A673 (cell line): ENCODE measurements around the gene MYO1D. TPM values are rescaled to one million over a fixed set of nuclear protein-coding genes. Genes with fewer than 3 reads are reported as not detected.

Experiments used
- BruUV-seq: library from RNA; stranded (reverse); fragments of 400-500 nt; replicated peaks from 2 replicates; lab custom pipeline; 2021; lab: Mats Ljungman, UMichigan
- CTCF ChIA-PET: fragments of 300-600 bp; sonication (Branson Sonifier 250); formaldehyde crosslinking; loops from one replicate; lab custom pipeline; 2022; ENCODE audit warnings: antibody characterized with exemption; lab: Charles Lee
- POLR2A ChIA-PET: fragments of 300-600 bp; sonication (Branson Sonifier 250); formaldehyde crosslinking; loops from one replicate; lab custom pipeline; 2022; ENCODE audit warnings: antibody characterized with exemption; ENCODE audit not compliant: low non-redundant PET; lab: Charles Lee
- DNase-seq: peaks from one replicate; pipeline ENCODE4 v3.0.0-alpha.2; 2015; ENCODE audit warnings: low spot score
- H3K27ac ChIP-seq: fragments of 200-600 bp; sonication (generic); 2 replicates; pipeline ENCODE4 v1.5.1; 2016; ENCODE audit warnings: mixed run types, low read depth, mild to moderate bottlenecking, mixed read lengths, antibody characterized with exemption, low read length; ENCODE audit not compliant: poor library complexity, severe bottlenecking
- H3K27me3 ChIP-seq: fragments of 200-600 bp; sonication (generic); replicated peaks from 2 replicates; pipeline ENCODE4 v1.6.1; 2017; ENCODE audit warnings: mixed run types, low read depth, mild to moderate bottlenecking, mixed read lengths, antibody characterized with exemption, low read length; ENCODE audit not compliant: insufficient read depth, poor library complexity
- H3K36me3 ChIP-seq: fragments of 200-600 bp; sonication (generic); 2 replicates; pipeline ENCODE4 v1.6.1; 2016; ENCODE audit warnings: mixed run types, mild to moderate bottlenecking, mixed read lengths, antibody characterized with exemption, low read length; ENCODE audit not compliant: insufficient read depth, poor library complexity, severe bottlenecking
- H3K4me1 ChIP-seq: fragments of 200-600 bp; sonication (generic); 2 replicates; pipeline ENCODE4 v1.6.1; 2017; ENCODE audit warnings: mixed run types, mild to moderate bottlenecking, mixed read lengths, antibody characterized with exemption, low read length; ENCODE audit not compliant: insufficient read depth, poor library complexity, severe bottlenecking
- H3K4me3 ChIP-seq: fragments of 200-600 bp; sonication (generic); 2 replicates; pipeline ENCODE4 v1.5.1; 2016; ENCODE audit warnings: low read depth, mixed run types, mild to moderate bottlenecking, mixed read lengths, low read length; ENCODE audit not compliant: poor library complexity, severe bottlenecking
- H3K9me3 ChIP-seq: fragments of 200-600 bp; sonication (generic); 2 replicates; pipeline ENCODE4 v1.6.1; 2016; ENCODE audit warnings: mixed run types, low read depth, mild to moderate bottlenecking, mixed read lengths, antibody characterized with exemption, low read length; ENCODE audit not compliant: poor library complexity, severe bottlenecking
- EZH2 ChIP-seq: fragments of 200-600 bp; sonication (generic); IDR thresholded peaks from 2 replicates; pipeline ENCODE4 v1.6.1; 2017; ENCODE audit warnings: borderline replicate concordance, low read depth, mild to moderate bottlenecking, mixed read lengths, antibody characterized with exemption, low read length; ENCODE audit not compliant: poor library complexity, severe bottlenecking
- intact Hi-C: fragments of 100-400 bp; cut with micrococcal nuclease; formaldehyde crosslinking; loops from one replicate; pipeline ENCODE4 v1.10.0; 2022; ENCODE audit not compliant: unreplicated experiment
- total RNA-seq: library from RNA; stranded (reverse); gene quantifications from 2 replicates; pipeline ENCODE4 v1.2.3, GENCODE V29; 2021
- TF ChIP-seq, protein P1 (sequence below): fragments of 300-800, 200-600 bp; sonication (generic); conservative IDR thresholded peaks from 2 replicates; pipeline ENCODE4 v1.5.1; 2017; ENCODE audit warnings: low read depth, mild to moderate bottlenecking, antibody characterized with exemption, low read length, moderate library complexity, mixed read lengths

Gene MYO1D
- total RNA-seq, 1 experiment from 2014 or later, result 10.4 TPM

DNA sequence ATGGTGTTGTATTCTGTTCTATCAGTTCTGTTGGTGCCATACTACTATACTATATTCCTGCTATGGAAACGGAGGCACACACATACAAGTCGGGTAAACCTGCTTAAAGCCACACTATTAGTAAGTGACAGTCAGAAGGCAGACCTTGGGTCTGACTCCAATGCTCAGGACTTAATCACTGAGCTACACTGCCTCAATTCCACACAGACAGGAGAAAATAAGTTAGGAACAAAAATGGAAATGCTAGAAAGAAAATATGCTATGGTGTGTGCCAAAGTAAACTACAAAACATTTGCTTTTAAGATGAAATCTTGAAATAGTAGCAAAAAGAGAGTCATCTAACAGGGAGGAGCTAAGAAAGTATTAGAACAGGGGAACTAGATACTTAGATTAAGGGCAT is 48.1 kb downstream of the MYO1D start:
- Histone ChIP-seq H3K4me3 (no peak overlapping the region), H3K4me1 (no peaks in the 10 kb centered on the region), H3K27me3 (peaks cover 8% of the 10 kb centered on the region), H3K27ac (no peak overlapping the region), H3K9me3 (no peaks in the 10 kb centered on the region), H3K36me3 (no peaks in the 10 kb centered on the region)
- POLR2A ChIA-PET, result no interaction called here
- no peak for DNase-seq
- CTCF ChIA-PET, result no interaction called here
- BruUV-seq, result no TSS peak
- TF ChIP-seq, protein P1, sequence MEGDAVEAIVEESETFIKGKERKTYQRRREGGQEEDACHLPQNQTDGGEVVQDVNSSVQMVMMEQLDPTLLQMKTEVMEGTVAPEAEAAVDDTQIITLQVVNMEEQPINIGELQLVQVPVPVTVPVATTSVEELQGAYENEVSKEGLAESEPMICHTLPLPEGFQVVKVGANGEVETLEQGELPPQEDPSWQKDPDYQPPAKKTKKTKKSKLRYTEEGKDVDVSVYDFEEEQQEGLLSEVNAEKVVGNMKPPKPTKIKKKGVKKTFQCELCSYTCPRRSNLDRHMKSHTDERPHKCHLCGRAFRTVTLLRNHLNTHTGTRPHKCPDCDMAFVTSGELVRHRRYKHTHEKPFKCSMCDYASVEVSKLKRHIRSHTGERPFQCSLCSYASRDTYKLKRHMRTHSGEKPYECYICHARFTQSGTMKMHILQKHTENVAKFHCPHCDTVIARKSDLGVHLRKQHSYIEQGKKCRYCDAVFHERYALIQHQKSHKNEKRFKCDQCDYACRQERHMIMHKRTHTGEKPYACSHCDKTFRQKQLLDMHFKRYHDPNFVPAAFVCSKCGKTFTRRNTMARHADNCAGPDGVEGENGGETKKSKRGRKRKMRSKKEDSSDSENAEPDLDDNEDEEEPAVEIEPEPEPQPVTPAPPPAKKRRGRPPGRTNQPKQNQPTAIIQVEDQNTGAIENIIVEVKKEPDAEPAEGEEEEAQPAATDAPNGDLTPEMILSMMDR, result no peak
- no peak for TF ChIP-seq EZH2
- intact Hi-C loops, result no loop called here

DNA sequence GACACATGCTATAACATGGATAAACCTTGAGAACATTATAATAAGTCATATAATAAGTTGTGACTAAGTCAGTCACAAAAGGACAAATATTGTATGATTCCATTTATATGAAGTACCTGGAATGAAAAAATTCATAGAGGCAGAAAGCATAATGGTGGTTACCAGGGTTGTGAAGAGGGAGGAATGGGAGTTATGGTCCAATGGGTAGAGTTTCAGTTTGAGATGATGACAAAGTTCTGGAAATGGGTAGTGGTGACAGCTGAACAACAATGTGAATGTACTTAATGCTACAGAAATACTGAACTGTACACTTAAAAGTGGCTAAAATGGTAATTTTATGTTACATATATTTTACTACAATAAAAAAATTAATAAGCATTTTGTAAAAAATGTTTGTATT is 49.7 kb downstream of the MYO1D start:
- intact Hi-C loops, result no loop called here
- H3K36me3 ChIP-seq, result no peaks in the 10 kb centered on the region
- no peak overlapping the region for H3K27ac ChIP-seq
- no peak for DNase-seq
- BruUV-seq, result no TSS peak
- ChIA-PET POLR2A (no interaction called here), CTCF (no interaction called here)
- H3K4me1 ChIP-seq, result no peaks in the 10 kb centered on the region
- H3K27me3 ChIP-seq, result peaks cover 8% of the 10 kb centered on the region
- no peaks in the 10 kb centered on the region for H3K9me3 ChIP-seq
- H3K4me3 ChIP-seq, result no peak overlapping the region
- TF ChIP-seq, protein P1, result no peak
- no peak for TF ChIP-seq EZH2

DNA sequence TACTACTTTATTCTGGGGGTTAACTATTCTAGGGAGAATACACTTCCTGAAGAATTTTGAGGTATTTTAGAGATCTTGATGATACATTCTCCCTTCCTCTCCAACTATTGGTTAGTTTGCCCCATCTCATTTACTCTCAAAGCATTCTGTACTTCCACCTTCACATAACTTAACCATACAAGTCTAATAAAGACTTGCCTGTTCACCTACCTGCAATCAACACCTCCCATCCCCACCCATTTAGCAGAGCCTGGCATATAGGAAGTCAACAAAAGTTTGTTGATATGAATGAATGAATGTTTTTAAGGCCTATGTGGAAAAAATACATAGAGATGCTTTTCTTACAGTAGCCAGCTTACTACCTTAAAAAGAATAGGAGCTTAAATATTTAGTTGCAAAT is 50.8 kb downstream of the MYO1D start:
- POLR2A ChIA-PET, result no interaction called here
- no peak for DNase-seq

More for the DNA sequence above, 50.8 kb downstream of the MYO1D start:
- CTCF ChIA-PET, result no interaction called here
- no peak overlapping the region for H3K27ac ChIP-seq
- H3K4me3 ChIP-seq, result no peak overlapping the region
- TF ChIP-seq, protein P1, result no peak
- TF ChIP-seq EZH2, result no peak
- H3K4me1 ChIP-seq, result no peaks in the 10 kb centered on the region
- no peaks in the 10 kb centered on the region for H3K9me3 ChIP-seq
- intact Hi-C loops, result no loop called here
- no TSS peak for BruUV-seq
- peaks cover 8% of the 10 kb centered on the region for H3K27me3 ChIP-seq
- no peaks in the 10 kb centered on the region for H3K36me3 ChIP-seq
